HepG2 (cell line): ENCODE results near the gene HSPA4L. TPM values are rescaled to one million over a fixed set of nuclear protein-coding genes. Genes with fewer than 3 reads are reported as not detected.

ENCODE experiments used
- BCL3 ChIP-seq: sonication (generic); formaldehyde crosslinking; IDR thresholded peaks from 2 replicates; pipeline ENCODE4 v1.5.1; 2020; ENCODE audit warnings: mild to moderate bottlenecking, missing genetic modification reagents, moderate library complexity
- CENPBD1 ChIP-seq: sonication (generic); formaldehyde crosslinking; IDR thresholded peaks from 2 replicates; pipeline ENCODE4 v1.8.0; 2022; ENCODE audit warnings: missing genetic modification reagents, low read depth, mild to moderate bottlenecking, borderline replicate concordance
- DR1 ChIP-seq: sonication (generic); formaldehyde crosslinking; IDR thresholded peaks from 2 replicates; pipeline ENCODE4 v1.8.0; 2021; ENCODE audit warnings: mild to moderate bottlenecking, missing genetic modification reagents, inconsistent platforms
- DZIP1 ChIP-seq: sonication (generic); formaldehyde crosslinking; IDR thresholded peaks from 2 replicates; pipeline ENCODE4 v1.5.0; 2020; ENCODE audit warnings: mild to moderate bottlenecking, missing genetic modification reagents
- KAT8 ChIP-seq: IDR thresholded peaks from 2 replicates; pipeline ENCODE4 v1.6.1; 2016; ENCODE audit warnings: missing genetic modification reagents, missing compliant biosample characterization
- MXD1 ChIP-seq: sonication (generic); formaldehyde crosslinking; IDR thresholded peaks from 2 replicates; pipeline ENCODE4 v1.4.0; 2020; ENCODE audit warnings: mild to moderate bottlenecking, missing genetic modification reagents
- NFKB2 ChIP-seq: sonication (generic); formaldehyde crosslinking; IDR thresholded peaks from 2 replicates; pipeline ENCODE4 v1.4.0; 2020; ENCODE audit warnings: missing genetic modification reagents, borderline replicate concordance
- RFX5 ChIP-seq: IDR thresholded peaks from 2 replicates; pipeline ENCODE4 v1.6.1; 2011; ENCODE audit warnings: low read depth, low read length, improper control_type of control experiment
- RFXANK ChIP-seq: IDR thresholded peaks from 2 replicates; pipeline ENCODE4 v1.6.1; 2016
- SIN3A ChIP-seq: IDR thresholded peaks from 2 replicates; pipeline ENCODE4 v1.6.1; 2011; ENCODE audit warnings: low read depth, mild to moderate bottlenecking, control low read depth, low read length, borderline replicate concordance
- ZFP91 ChIP-seq: sonication (generic); formaldehyde crosslinking; IDR thresholded peaks from 2 replicates; pipeline ENCODE4 v1.9.0; 2022; ENCODE audit warnings: missing genetic modification reagents, mild to moderate bottlenecking, borderline replicate concordance
- ZNF124 ChIP-seq: sonication (generic); formaldehyde crosslinking; IDR thresholded peaks from 2 replicates; pipeline ENCODE4 v1.4.0; 2020; ENCODE audit warnings: missing genetic modification reagents
- ZNF292 ChIP-seq: sonication (generic); formaldehyde crosslinking; IDR thresholded peaks from 2 replicates; pipeline ENCODE4 v1.8.1; 2022; ENCODE audit warnings: mild to moderate bottlenecking, low read depth, missing genetic modification reagents, borderline replicate concordance
- ZNF414 ChIP-seq: sonication (generic); formaldehyde crosslinking; IDR thresholded peaks from 2 replicates; pipeline ENCODE4 v1.5.0; 2020; ENCODE audit warnings: missing genetic modification reagents
- ZNF431 ChIP-seq: sonication (generic); formaldehyde crosslinking; IDR thresholded peaks from 2 replicates; pipeline ENCODE4 v1.9.0; 2022; ENCODE audit warnings: missing genetic modification reagents, low read depth, mild to moderate bottlenecking, borderline replicate concordance
- ZNF501 ChIP-seq: sonication (generic); formaldehyde crosslinking; IDR thresholded peaks from 2 replicates; pipeline ENCODE4 v1.5.1; 2020; ENCODE audit warnings: mild to moderate bottlenecking, moderate library complexity, missing genetic modification reagents
- ZNF510 ChIP-seq: sonication (generic); formaldehyde crosslinking; IDR thresholded peaks from 2 replicates; pipeline ENCODE4 v1.4.0; 2020; ENCODE audit warnings: low read depth, mild to moderate bottlenecking, missing genetic modification reagents
- ZNF546 ChIP-seq: sonication (generic); formaldehyde crosslinking; conservative IDR thresholded peaks from 2 replicates; pipeline ENCODE4 v1.8.1; 2023; ENCODE audit warnings: mild to moderate bottlenecking, missing genetic modification reagents
- ZNF547 ChIP-seq: sonication (generic); formaldehyde crosslinking; IDR thresholded peaks from 2 replicates; pipeline ENCODE4 v1.5.1; 2020; ENCODE audit warnings: mild to moderate bottlenecking, missing genetic modification reagents
- ZNF564 ChIP-seq: sonication (generic); formaldehyde crosslinking; IDR thresholded peaks from 2 replicates; pipeline ENCODE4 v1.8.1; 2023; ENCODE audit warnings: mild to moderate bottlenecking, missing genetic modification reagents
- ZNF644 ChIP-seq: IDR thresholded peaks from 2 replicates; pipeline ENCODE4 v1.6.1; 2016; ENCODE audit warnings: low read depth
- ZNF768 ChIP-seq: sonication (generic); formaldehyde crosslinking; IDR thresholded peaks from 2 replicates; pipeline ENCODE4 v1.4.0; 2020; ENCODE audit warnings: missing genetic modification reagents
- polyA plus RNA-seq, 8 experiments: library from polyadenylated mRNA; depleted of rRNA in 3 of 8; stranded (reverse) in 7 of 8; unstranded in 1 of 8; fragments of >200 nt; fragmentation: Illumina TruSeq in 4 of 8; extraction: Trizol in 4 of 8; gene quantifications; 2 replicates each; pipeline versions ENCODE4 v1.2.1 to v1.2.3, GENCODE V29; 2011 to 2016; ENCODE audit warnings: low read depth in 4 of 8, missing spikeins in 1 of 8, mixed read lengths in 1 of 8; ENCODE audit not compliant: insufficient read depth in 1 of 8
- total RNA-seq, 5 experiments: library from RNA; depleted of rRNA; stranded (reverse); fragments of >200 nt; fragmentation: Illumina TruSeq; extraction: Trizol; gene quantifications; 2 replicates each; pipeline ENCODE4 v1.2.3, GENCODE V29; 2016; ENCODE audit warnings: low read depth in 1 of 5

HSPA4L gene
- total and polyA plus RNA-seq, 2 of the 13 experiments (the other 11 are each of a cell fraction or from before 2014, with no cell fraction given) = 3.7 to 31.5 TPM

- TF ChIP-seq ZNF768 (CRISPR knock-in tag) (peak; percentile 35), ZNF501 (peak; percentile 86), ZNF564 (CRISPR knock-in tag) (peak; percentile 67; the same call in 1 of the 2 replicates), MXD1 (CRISPR knock-in tag) (peak; percentile 91), ZNF546 (CRISPR knock-in tag) (0 out of 2 replicates have a peak, but pooled peaks have one; percentile 6), DR1 (peak; percentile 86), ZNF292 (CRISPR knock-in tag) (0 out of 2 replicates have a peak, but pooled peaks have one; percentile 27), KAT8 (peak; percentile 91; the same call in 1 of the 2 replicates), ZNF431 (peak; percentile 66; the same call in 1 of the 2 replicates), ZFP91 (CRISPR knock-in tag) (peak; percentile 85), CENPBD1 (CRISPR knock-in tag) (no peak), DZIP1 (CRISPR knock-in tag) (peak; percentile 78; the same call in 1 of the 2 replicates), ZNF644 (no peak), RFX5 (peak; percentile 81), ZNF547 (CRISPR knock-in tag) (peak; percentile 60; the same call in 1 of the 2 replicates), NFKB2 (CRISPR knock-in tag) (peak; percentile 93; the same call in 1 of the 2 replicates), ZNF124 (0 out of 2 replicates have a peak, but pooled peaks have one; percentile 13), BCL3 (CRISPR knock-in tag) (no peak; the same call in none of the 2 replicates), SIN3A (peak; percentile 99), ZNF414 (CRISPR knock-in tag) (peak; percentile 85), RFXANK (CRISPR knock-in tag) (peak; percentile 91; the same call in 1 of the 2 replicates), ZNF510 (CRISPR knock-in tag) (0 out of 2 replicates have a peak, but pooled peaks have one; percentile 64)
Observed at GRCh38 chr4:127880763-127881562, 98.8 kb downstream of the HSPA4L start, which contains the start of gene PLK4 (continued).
